Right renal pelvis (tissue), 4 donors: ENCODE data around the gene RFTN1. TPM values are rescaled to one million over a fixed set of nuclear protein-coding genes. Genes with fewer than 3 reads are reported as not detected.
"Not testable (repeated sequence)": the region's sequence is repeated elsewhere in the genome, so short reads cannot be mapped to it uniquely, and the experiment has no call there.

ENCODE experiments used
- DNase-seq, 4 donors: peaks; one replicate each; pipeline ENCODE4 v3.0.0-alpha.2; 2013; ENCODE audit warnings: low read depth in 4 of 4, low spot score in 3 of 4, missing footprints in 1 of 4
- polyA plus RNA-seq, 4 donors: library from polyadenylated mRNA; unstranded; fragments of 120-200 nt; gene quantifications; one replicate each; pipeline ENCODE4 v1.2.1, GENCODE V29; 2013; ENCODE audit not compliant: insufficient read length in 4 of 4

Gene RFTN1
- polyA plus RNA-seq, 4 donors = 29.6 to 33.2 (median 31.4) TPM

DNA sequence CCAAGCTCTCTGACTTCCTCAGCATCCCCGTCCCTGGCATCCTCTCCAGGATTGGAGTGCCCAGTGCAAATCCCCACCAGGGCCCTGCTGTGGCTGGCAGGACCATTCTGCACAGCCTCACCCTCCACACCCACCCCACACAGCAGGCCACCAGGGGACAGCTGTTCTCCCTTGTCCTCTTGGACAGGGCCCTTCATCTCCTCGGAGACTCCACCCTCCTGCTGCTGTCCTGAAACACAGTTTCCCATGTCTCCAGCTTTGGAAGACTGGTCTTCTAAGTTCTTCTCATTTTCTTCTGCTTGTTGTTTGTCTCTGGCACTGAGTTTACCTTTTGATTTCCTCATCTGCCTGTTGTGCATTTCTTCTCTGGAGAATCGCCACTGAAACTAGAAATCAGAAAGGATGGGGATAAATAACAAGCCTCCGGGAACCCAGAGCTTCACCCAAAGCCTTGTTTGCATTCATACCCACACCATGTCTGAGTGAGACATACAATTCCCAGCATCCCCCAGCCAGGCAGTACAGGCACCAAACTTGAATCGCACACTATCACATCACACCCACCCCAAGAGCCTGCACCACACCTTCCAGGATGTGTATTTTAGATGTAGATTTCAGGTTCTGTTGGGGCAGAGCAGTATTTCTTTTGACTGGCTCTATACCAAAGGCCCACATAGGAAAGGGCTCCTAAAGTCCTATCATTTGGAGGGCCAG lies 196.5 kb downstream of the RFTN1 start:
- DNase-seq = no peak

DNA sequence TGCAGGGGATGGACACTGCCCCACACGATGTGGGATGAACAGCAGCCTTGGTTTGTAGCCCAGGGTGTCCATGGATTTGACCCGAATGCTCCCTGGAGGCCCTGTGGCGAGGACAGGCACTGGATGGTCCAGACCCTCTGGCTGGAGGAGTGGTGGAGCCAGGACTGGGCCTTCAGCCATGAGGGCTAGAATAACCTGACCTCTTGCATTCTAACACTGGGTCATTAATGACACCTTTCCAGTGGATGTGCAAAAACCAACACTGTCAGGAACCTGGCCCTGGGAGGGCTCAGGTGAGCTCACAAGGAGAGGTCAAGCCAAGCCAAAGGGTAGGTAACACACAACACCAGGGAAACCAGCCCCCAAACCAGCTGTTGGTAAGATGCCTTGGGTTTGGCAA lies 197.1 kb downstream of the RFTN1 start:
- no peak for DNase-seq

DNA sequence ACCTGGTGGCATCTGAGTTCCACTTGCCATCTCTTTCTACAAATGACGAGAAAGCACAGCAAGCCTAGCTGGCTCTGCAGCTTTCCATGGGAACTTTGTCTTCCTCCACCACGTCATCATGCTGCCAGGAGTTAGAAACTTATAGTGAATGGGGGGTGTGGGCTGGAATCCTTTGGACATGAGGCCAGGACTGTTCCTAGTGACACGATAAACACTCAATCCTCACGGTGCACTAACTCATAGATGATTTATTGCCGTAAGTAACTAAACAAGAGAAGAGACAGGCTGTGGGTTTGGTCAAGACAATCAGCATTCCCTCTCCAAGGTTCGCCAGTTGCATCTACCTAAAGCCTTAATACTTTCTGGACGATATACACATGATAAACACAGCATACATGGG lies 197.9 kb downstream of the RFTN1 start:
- DNase-seq = no peak

DNA sequence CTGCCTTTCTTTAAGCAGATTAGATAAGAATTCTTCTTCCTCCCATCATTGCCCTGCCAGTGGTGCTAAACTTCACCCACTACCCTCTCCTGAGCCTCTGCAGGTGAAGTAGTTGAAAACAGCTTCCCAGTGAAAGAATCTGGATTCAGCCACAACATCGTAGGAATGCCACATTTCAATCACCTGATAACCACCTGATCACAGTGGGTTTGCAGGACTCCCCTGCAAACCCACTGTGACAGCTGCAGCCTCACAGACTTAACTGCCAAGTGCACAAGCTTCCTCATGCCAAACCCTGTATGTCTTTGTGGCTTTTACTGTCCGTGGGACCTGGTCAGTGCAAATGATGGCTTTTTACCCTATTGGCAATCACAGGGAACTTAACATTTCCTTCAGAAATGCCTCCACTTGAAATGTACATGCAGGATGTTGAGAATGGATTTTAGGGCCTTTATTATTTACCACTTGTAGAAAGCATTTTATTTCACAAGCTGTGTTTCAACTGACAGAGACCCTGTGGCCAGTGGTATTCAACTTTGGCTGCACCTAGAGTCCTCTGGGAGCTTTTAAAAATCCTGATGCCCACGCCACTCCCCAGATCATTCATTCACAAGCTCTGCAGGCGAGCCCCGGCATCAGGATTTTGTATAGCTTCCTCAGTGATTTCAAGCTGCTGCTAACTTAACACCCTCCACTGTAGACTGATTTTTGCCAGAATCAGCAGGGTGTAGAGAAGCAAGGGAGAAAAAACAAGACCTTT lies 199.4 kb downstream of the RFTN1 start:
- DNase-seq = no peak

DNA sequence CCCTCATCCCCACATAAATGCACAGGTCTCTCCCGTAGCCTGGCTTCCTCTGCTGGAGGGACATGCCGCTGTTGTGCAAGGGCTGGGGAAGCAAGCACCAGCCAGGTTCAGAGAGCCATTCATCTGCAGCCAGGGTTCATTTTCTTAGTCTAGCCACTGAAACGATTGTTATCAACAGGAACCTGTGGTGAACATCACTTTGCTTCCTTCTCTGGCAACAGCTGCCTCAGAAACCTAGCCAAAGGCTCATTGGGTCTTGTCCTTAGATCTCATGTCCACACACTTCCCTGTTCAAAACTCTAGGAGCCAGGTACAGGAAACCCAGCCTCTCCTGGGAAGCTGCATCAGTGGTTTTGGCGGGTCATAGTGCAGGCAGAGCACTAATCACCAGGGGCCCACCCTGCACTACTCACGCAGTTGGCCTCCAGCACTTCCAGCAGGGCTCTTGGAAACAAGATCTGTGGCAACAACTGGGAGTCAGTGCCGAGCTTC lies 201.5 kb downstream of the RFTN1 start:
- DNase-seq = no peak

DNA sequence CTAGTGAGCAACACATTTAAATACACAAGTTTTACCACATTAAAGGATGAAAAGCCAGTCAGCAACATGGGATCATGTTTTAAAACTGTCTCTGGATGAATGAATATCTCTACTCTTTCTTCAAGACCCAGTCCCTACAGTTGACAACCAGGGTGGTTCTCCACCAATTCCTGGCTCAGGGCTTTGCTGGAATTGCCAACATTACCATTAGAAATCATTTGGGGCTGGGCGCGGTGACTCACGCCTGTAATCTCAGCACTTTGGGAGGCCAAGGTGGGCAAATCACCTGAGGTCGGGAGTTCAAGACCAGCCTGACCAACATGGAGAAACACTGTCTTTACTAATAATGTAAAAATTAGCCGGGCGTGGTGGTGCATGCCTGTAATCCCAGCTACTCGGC lies 203.0 kb downstream of the RFTN1 start:
- not testable (repeated sequence) for DNase-seq

DNA sequence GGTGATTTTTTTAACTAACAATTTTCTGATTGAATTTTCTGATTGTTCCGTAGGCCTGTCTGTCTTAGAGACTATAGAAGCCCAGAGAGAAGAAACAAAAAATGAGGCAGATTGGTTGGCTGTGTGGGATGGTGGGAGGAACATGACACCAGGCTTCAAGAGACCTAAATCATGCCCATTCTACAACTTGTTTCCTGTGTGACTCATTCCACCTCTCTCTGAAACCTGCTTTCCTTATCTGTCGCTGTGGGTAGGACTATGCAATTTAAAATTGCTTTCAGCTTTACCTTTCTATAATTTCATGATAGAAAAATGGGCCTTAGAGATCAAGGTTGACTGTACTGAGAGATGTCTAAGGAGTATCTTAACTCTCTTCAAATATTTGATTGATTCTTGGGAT lies 203.9 kb downstream of the RFTN1 start:
- DNase-seq = no peak

DNA sequence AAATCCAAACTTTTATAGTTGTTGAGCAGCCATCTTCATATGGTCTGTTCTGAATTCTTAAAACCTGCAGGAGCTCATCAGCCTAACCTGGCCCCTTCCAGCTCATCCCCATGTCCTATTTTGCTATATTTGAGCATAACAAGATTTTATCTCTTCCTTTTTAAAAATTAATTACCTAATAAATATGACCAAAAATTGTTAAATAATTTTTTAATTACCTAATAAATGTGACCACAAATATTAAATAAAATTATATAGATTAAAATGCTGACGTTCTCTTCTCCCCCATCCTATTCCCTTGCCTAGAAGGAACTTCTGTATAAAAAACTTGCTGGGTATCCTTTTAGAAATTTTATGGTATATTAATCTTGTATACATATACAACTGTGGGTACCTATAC lies 204.8 kb downstream of the RFTN1 start:
- DNase-seq = no peak

DNA sequence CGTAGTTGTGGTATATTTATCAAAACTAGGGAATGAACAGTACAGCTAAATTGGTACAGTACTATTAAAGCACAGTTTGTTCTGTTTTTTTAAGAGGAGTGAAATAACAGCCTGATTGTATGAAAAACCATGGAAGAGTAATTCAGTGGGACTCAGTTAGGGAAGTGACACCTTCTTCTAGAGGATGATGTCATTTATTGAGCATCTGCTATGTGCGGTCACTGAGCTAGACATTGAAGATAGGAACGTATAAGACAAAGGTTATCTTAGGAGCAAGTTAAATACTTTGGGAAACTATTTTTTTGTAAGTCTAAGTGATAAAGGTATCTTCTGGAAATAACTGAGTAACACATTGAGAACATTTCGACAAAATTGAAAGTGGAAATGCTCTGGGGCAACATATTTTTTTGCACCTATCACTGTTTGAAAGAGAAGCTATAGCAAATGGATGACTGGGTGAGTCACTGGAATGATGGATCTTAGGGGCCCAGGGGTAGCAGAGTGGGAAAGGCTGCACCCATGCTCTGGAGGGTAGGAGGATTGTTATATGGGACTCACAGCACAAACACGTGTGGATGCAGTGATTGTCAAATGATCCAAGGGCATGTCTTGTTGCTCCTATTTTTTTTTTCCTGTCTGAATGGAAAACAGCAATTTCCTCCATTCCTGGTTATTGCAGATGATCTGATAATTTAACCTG lies 205.5 kb downstream of the RFTN1 start:
- no peak for DNase-seq

DNA sequence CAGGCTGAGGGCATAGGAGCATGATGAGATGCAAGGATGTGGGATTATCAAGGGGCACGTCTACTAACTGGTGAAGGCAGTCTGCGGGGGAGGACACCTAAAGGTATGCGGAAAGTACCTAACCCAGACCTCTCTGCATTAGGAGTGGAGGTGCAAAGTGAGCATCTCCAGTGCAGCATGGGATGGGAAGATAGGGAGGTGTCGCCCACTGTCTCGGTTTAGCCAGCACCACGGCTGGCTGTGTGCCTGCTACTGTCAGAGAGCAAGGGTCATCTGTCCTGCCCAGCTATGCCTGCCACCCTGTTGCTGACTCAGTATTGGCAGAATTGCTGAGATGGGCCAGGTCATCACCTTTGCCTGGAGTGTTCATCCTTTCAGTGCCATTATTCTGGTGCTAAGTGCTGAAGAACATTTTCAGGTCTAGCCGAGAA lies 208.4 kb downstream of the RFTN1 start:
- no peak for DNase-seq

DNA sequence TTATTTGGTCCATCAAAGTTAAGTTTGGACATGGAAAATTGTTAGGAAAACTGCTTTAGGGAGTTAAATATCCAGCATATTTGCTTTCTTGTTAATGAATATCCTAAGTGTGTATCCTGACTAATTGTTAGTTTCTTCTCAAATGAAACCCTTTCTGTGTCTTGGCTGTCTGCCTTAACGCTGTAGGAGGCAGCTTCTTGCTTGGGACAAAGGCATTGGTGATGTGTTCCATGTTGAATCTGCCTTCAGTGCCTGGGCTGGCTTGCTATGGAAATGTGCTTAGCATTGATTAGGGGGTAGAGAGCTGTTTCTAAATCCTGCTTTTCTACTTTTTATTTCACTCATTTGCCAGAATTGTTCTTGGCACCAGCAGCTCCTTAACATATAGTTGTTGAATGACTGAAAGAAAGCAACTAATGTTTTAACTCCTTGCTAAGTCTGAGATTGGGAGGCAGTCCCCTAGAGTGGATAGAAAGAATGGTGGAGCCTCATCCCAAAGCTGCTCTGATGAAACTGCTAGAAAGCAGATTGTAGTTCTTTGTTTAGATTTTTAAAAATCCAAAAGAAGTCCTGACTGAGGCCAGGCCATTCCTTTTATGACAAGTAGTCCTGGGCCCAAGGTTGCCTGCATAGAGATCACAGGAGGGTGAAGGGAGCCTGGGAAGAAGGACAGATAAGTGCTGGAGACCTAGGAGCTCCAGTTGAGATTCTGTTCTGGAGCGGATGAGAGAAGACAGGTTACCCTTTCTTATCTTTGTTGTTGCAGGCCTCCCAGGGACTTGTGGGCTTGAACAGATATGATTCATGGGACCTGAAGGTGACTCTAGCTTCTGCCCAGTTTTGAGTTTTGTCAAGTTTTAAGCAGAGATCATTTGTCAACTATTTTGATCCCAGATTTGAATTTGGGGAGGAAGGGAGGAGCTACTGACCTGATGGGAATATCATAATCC lies 209.2 kb downstream of the RFTN1 start:
- no peak for DNase-seq

DNA sequence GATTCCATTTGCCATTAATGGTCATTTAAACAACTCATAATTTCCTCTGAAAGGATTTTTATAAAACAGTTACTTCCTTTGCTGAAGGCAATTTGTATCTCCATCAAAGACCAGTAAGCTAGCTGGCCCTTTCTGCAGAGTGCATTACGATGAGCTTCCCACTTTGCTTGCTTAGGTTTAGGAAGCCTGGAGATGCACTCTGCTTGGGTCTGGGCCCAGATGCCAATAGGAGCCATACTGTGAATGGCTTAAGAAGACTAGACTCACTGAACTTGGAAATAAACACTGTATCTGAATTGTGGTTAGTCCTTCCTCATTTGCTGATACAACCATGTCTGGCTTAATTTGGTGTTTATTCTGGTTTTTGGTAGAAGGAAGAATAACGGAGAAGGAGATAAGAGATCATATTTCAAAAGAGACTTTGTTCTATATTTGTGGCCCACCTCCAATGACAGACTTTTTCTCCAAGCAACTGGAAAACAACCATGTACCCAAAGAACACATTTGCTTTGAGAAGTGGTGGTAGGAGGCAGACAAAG lies 210.4 kb downstream of the RFTN1 start:
- no peak for DNase-seq

DNA sequence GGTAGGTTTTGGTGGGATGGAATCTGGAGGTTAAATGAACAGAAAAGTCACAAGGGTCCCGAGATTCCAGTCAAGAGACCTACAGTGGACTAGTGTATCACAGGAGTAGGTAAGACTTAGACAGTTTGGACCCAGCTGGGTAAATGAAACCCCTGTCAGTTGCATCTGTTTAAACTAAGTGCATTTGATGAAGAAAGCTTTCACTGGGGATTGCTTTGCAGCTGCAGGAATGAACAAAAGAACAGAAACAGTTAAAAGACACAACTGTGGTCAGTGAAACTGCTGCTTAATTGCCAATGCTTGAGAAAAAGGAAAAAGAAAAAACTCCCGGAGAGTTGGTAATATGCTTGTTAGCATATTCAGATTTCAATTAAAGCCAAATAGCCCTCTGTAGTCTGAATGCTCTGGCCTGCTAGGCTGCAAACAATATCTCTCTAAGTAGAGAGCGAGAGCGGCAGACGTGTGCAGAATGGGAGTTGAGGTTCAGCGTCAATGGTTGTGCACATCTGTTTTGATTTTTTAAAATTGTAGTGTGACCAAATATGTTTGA lies 211.3 kb downstream of the RFTN1 start:
- no peak for DNase-seq

DNA sequence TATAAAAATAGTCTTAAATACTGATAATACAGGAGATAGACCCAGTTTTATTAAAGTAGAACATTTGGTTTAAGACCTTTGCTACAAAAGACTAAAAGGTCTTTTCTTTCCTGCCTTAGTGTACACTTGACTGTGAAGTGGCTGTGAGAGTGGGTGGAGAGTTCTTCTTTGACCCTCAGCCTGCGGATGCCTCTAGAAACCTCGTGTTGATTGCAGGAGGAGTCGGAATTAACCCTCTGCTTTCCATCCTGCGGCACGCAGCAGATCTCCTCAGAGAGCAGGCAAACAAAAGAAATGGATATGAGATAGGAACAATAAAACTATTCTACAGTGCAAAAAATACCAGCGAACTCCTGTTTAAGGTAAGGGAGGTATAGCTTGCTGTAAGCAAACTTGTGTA lies 212.0 kb downstream of the RFTN1 start:
- no peak for DNase-seq

DNA sequence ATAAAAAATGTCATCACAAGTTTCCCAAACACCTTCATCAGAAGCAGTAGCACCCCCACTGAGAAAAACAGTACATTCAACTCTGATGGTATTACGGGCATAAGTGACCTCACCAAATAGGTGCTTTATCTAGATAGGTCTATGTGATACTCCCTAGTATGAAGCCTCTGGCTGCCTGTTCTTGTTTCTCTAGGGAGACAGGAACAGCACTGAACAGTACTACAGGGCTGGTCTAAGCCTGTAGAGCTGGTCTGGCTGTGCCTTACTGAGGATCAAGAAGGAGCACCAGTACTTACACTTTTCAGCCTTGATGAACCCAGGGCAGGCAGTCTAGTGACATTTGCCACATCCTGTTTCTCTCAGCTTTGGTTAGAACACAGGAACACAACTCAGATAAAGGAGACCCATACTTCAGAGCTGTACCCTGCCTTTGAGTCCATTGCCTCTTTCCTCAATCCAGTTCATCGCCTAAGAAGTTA lies 212.6 kb downstream of the RFTN1 start:
- no peak for DNase-seq

DNA sequence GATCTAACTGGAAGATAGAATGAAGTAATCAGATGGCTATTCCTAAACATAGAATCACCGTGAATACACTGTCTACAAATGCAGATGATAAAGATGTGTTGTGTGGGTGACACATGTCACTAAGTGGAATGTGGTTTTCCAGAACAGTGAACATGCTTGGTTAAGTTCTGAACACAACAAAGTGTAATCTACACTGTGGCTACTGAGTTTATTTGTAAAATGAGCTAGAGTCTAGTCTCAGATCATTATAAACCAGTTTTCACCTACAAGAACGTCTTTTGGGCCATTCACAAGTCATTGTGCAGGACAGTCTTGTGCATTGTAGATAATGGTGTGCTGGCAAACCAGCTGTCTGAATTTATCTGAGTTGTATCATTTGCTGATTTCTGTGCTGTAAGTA lies 213.2 kb downstream of the RFTN1 start:
- no peak for DNase-seq

DNA sequence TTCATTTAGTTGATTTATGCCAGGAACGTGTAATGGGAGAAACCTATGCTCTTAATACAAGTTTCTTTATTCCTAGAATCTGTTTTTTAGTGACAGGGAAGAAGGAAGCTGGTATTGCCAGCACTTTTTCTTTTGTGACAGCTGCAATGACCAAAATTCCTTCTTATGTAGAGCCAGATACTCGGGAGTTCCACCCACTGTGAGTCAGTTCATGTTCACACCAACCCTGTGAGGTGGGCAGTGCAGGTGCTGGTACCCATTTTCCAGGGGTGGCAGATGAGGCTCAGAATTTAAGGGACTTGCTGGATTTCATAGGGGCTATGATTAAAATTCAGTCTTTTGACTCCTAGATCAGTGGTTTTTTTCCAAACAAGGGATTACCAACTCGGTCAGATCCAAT lies 213.8 kb downstream of the RFTN1 start:
- DNase-seq = no peak

DNA sequence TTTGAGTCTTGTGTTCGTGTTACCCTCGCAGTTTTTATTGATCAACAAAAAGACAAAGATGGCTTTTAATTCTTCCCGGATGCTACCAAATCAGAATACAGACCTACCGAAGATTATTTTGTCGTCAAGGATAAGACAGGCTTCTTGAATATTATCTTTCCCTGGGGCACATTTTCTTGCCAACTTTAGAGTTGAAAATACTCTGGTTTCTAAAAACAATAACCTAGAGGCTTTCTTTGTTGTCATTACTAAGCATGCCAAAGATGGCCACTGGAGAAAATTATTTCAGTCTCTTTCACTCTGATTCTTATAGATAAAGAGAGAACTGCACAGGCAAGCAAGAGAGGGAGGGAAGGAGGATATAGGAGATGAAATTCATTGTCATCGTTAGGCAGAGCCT lies 214.6 kb downstream of the RFTN1 start:
- DNase-seq = no peak

DNA sequence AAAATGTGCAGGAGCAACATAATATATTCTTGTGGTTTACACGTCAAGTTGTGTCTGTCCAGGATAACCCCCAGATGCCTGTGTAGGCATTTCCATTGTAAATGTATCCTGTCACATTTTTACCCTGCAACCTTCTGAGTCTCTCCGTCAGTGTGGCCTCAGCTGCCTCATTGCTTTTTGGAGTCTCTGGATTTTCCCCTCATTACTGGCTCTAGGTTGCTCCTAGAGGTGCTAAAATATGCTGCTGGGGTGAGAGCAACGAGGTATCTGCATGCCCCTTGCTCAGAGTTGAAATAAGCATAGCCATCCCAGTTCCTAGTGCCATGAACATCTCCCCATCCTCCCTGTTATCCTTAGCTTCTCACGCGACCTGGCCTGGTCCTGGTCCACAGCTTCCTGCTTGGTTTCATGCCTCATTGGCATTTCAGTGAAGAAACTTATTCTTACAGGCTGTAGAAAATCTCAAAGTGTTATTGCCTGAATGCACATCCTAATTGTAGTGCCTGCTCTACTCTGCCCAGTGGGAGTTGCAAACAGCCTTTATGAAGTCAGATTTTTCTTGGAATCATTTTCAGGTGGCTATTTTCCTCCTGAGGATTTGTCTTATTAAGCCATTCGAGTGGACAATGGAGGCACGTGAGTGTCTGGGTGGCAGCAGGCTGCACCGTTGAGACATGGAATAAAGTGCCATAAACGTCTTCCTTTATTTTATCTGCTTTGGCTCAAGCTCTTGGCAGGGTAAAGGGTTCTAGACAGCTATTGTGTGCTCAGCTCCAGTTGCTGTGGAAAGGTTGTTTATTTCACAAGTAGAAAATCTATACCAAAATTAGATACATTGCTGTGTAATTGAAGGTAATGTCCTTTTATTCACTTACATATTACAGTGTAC lies 215.3 kb downstream of the RFTN1 start:
- no peak for DNase-seq
